Measurements from ENCODE around the gene SDSL. TPM values are rescaled to one million over a fixed set of nuclear protein-coding genes. Genes with fewer than 3 reads are reported as not detected.

SDSL gene
- total and polyA plus RNA-seq, 2 experiments from 2014 or later = not detected

DNA sequence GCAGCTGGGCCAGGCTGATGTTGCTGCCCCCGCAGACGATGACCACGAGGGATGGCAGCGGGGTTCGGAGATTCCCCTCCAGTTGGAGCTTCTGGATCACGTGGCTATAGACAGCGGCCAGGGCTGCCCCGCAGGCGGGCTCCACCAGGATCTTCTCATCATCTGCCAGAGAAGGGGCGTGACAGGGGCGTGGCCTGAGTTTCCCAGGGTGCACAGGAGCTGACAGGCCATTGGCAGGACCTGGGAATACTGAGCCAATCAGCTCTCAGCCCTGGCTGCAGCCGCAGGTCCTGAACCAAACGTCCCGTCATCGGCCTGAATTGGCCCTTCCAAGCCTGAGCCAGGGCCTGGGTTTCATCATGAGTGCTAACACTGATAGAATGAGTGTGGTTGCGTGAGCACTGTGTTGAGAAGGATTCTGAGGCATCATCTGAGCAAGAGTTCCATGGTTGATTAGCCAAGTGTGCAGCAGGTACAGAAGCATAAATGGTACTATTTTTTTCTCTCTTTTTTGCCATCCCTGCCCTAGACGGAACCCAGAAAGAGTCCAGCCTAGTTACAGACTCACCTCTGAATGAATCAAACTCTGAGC is 29.1 kb upstream of the SDSL start:
- Histone ChIP-seq H3K79me2 (replicated peaks; ENCODE audit: insufficient read depth) (no peaks in the 10 kb centered on the region), H2AFZ (0 out of 2 replicates have a peak overlapping the region, but pooled peaks have one; percentile 66), H3K36me3 (ENCODE audit: insufficient read depth) (no peaks in the 10 kb centered on the region), H3K4me3 (no peak overlapping the region), H3F3A (replicated peaks; ENCODE audit: low read depth) (0 out of 2 replicates have a peak, but pooled peaks cover 2% of the 10 kb centered on the region), H3K27ac (ENCODE audit: low read depth) (no peak overlapping the region), H4K20me1 (replicated peaks; ENCODE audit: insufficient read depth) (no peaks in the 10 kb centered on the region), H3K9me2 (ENCODE audit: insufficient read depth) (no peaks in the 10 kb centered on the region; the same call in 1 of the 2 replicates), H3K4me2 (no peak overlapping the region), H3K27me3 (ENCODE audit: insufficient read depth) (no peaks in the 10 kb centered on the region), H3K4me1 (ENCODE audit: insufficient read depth) (no peaks in the 10 kb centered on the region)
- peak; percentile 96 for ATAC-seq
- Mint-ChIP-seq H3K36me3 (ENCODE audit: low read depth) (no peaks in the 10 kb centered on the region; the same call in 2 of the 3 replicates), H3K9me3 (no peaks in the 10 kb centered on the region; the same call in 2 of the 3 replicates), H3K27ac (no peak overlapping the region), H3K4me1 (no peaks in the 10 kb centered on the region), H3K27me3 (ENCODE audit: insufficient read depth, low read depth, poor library complexity) (no peaks in the 10 kb centered on the region), H3K4me3 (no peak overlapping the region)
- peak; percentile 92 for DNase-seq (ENCODE audit: low spot score)
- TF ChIP-seq, protein P1, sequence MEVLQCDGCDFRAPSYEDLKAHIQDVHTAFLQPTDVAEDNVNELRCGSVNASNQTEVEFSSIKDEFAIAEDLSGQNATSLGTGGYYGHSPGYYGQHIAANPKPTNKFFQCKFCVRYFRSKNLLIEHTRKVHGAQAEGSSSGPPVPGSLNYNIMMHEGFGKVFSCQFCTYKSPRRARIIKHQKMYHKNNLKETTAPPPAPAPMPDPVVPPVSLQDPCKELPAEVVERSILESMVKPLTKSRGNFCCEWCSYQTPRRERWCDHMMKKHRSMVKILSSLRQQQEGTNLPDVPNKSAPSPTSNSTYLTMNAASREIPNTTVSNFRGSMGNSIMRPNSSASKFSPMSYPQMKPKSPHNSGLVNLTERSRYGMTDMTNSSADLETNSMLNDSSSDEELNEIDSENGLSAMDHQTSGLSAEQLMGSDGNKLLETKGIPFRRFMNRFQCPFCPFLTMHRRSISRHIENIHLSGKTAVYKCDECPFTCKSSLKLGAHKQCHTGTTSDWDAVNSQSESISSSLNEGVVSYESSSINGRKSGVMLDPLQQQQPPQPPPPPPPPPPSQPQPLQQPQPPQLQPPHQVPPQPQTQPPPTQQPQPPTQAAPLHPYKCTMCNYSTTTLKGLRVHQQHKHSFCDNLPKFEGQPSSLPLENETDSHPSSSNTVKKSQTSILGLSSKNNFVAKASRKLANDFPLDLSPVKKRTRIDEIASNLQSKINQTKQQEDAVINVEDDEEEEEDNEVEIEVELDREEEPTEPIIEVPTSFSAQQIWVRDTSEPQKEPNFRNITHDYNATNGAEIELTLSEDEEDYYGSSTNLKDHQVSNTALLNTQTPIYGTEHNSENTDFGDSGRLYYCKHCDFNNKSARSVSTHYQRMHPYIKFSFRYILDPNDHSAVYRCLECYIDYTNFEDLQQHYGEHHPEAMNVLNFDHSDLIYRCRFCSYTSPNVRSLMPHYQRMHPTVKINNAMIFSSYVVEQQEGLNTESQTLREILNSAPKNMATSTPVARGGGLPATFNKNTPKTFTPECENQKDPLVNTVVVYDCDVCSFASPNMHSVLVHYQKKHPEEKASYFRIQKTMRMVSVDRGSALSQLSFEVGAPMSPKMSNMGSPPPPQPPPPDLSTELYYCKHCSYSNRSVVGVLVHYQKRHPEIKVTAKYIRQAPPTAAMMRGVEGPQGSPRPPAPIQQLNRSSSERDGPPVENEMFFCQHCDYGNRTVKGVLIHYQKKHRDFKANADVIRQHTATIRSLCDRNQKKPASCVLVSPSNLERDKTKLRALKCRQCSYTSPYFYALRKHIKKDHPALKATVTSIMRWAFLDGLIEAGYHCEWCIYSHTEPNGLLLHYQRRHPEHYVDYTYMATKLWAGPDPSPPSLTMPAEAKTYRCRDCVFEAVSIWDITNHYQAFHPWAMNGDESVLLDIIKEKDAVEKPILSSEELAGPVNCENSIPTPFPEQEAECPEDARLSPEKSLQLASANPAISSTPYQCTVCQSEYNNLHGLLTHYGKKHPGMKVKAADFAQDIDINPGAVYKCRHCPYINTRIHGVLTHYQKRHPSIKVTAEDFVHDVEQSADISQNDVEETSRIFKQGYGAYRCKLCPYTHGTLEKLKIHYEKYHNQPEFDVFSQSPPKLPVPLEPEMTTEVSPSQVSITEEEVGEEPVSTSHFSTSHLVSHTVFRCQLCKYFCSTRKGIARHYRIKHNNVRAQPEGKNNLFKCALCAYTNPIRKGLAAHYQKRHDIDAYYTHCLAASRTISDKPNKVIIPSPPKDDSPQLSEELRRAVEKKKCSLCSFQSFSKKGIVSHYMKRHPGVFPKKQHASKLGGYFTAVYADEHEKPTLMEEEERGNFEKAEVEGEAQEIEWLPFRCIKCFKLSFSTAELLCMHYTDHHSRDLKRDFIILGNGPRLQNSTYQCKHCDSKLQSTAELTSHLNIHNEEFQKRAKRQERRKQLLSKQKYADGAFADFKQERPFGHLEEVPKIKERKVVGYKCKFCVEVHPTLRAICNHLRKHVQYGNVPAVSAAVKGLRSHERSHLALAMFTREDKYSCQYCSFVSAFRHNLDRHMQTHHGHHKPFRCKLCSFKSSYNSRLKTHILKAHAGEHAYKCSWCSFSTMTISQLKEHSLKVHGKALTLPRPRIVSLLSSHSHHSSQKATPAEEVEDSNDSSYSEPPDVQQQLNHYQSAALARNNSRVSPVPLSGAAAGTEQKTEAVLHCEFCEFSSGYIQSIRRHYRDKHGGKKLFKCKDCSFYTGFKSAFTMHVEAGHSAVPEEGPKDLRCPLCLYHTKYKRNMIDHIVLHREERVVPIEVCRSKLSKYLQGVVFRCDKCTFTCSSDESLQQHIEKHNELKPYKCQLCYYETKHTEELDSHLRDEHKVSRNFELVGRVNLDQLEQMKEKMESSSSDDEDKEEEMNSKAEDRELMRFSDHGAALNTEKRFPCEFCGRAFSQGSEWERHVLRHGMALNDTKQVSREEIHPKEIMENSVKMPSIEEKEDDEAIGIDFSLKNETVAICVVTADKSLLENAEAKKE (CRISPR knock-in tag; IDR thresholded peaks at IDR 0.05) = no peak
- TF ChIP-seq CREB1 (CRISPR knock-in tag; IDR thresholded peaks at IDR 0.05; ENCODE audit: low read depth) = no peak
- no peak for TF ChIP-seq ZNF114 (CRISPR knock-in tag; IDR thresholded peaks at IDR 0.05)
- TF ChIP-seq STAT1 (IDR thresholded peaks at IDR 0.05; ENCODE audit: unreplicated experiment) = no peak
- no peak for TF ChIP-seq EZH2phosphoT487 (IDR thresholded peaks at IDR 0.05; ENCODE audit: unreplicated experiment)
- TF ChIP-seq, protein P2, sequence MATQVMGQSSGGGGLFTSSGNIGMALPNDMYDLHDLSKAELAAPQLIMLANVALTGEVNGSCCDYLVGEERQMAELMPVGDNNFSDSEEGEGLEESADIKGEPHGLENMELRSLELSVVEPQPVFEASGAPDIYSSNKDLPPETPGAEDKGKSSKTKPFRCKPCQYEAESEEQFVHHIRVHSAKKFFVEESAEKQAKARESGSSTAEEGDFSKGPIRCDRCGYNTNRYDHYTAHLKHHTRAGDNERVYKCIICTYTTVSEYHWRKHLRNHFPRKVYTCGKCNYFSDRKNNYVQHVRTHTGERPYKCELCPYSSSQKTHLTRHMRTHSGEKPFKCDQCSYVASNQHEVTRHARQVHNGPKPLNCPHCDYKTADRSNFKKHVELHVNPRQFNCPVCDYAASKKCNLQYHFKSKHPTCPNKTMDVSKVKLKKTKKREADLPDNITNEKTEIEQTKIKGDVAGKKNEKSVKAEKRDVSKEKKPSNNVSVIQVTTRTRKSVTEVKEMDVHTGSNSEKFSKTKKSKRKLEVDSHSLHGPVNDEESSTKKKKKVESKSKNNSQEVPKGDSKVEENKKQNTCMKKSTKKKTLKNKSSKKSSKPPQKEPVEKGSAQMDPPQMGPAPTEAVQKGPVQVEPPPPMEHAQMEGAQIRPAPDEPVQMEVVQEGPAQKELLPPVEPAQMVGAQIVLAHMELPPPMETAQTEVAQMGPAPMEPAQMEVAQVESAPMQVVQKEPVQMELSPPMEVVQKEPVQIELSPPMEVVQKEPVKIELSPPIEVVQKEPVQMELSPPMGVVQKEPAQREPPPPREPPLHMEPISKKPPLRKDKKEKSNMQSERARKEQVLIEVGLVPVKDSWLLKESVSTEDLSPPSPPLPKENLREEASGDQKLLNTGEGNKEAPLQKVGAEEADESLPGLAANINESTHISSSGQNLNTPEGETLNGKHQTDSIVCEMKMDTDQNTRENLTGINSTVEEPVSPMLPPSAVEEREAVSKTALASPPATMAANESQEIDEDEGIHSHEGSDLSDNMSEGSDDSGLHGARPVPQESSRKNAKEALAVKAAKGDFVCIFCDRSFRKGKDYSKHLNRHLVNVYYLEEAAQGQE (IDR thresholded peaks at IDR 0.05; ENCODE audit: unreplicated experiment) = no peak

All from GM23338 (cell line).